Loucy (cell line): Measurements from ENCODE around the gene COL25A1.

Source experiments
- CTCF ChIP-seq: fragments of 200-600 bp; sonication (generic); conservative IDR thresholded peaks from 2 replicates; pipeline ENCODE4 v1.5.1; 2014; ENCODE audit warnings: mild to moderate bottlenecking, antibody characterized with exemption, low read length
- EZH2phosphoT487 ChIP-seq: fragments of 200-600 bp; IDR thresholded peaks from 2 replicates; pipeline ENCODE4 v1.6.1; 2018; ENCODE audit warnings: antibody characterized with exemption, mild to moderate bottlenecking, moderate library complexity, borderline replicate concordance

GRCh38 chr4:109053257-109053656, 249.2 kb downstream of the COL25A1 start:
- TF ChIP-seq CTCF (no peak), EZH2phosphoT487 (no peak)
